Subcutaneous adipose tissue (tissue), 4 donors: ENCODE results near the gene CREG1. TPM values are rescaled to one million over a fixed set of nuclear protein-coding genes. Genes with fewer than 3 reads are reported as not detected.

ENCODE experiments used
- total RNA-seq, 4 donors: library from RNA; depleted of rRNA; stranded (reverse); fragments of >200 nt; gene quantifications; one replicate each; pipeline ENCODE4 v1.1.0, GENCODE V29; 2016
- TF ChIP-seq, protein P1 (sequence below): fragments of 450-650 bp; IDR thresholded peaks from one replicate; pipeline ENCODE4 v1.5.1; 2016; ENCODE audit warnings: low read depth, mild to moderate bottlenecking, control low read depth, antibody characterized with exemption, moderate library complexity

Gene CREG1
- total RNA-seq, 4 donors from 2014 or later = 190 to 407 (median 330) TPM

DNA sequence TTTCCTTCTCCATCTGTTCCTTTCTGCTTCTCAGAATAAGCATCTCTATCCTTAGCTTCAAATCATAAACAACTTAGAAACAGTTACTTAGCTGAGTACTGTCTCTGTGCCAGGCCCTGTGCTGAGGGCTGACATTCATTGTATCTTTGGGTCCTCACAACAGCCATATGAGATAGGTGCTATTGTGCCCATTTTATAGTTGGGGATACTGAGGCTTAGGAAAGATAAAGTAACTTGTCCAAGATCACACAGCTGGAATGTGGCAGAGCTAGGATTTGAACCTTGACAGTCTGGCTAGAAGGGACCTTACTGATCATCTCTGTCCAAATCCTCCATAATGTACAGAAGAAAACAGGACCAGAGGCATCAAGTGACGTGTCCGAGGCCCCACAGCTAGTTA, 60.2 kb downstream of the CREG1 start:
- TF ChIP-seq, protein P1, sequence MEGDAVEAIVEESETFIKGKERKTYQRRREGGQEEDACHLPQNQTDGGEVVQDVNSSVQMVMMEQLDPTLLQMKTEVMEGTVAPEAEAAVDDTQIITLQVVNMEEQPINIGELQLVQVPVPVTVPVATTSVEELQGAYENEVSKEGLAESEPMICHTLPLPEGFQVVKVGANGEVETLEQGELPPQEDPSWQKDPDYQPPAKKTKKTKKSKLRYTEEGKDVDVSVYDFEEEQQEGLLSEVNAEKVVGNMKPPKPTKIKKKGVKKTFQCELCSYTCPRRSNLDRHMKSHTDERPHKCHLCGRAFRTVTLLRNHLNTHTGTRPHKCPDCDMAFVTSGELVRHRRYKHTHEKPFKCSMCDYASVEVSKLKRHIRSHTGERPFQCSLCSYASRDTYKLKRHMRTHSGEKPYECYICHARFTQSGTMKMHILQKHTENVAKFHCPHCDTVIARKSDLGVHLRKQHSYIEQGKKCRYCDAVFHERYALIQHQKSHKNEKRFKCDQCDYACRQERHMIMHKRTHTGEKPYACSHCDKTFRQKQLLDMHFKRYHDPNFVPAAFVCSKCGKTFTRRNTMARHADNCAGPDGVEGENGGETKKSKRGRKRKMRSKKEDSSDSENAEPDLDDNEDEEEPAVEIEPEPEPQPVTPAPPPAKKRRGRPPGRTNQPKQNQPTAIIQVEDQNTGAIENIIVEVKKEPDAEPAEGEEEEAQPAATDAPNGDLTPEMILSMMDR = no peak

DNA sequence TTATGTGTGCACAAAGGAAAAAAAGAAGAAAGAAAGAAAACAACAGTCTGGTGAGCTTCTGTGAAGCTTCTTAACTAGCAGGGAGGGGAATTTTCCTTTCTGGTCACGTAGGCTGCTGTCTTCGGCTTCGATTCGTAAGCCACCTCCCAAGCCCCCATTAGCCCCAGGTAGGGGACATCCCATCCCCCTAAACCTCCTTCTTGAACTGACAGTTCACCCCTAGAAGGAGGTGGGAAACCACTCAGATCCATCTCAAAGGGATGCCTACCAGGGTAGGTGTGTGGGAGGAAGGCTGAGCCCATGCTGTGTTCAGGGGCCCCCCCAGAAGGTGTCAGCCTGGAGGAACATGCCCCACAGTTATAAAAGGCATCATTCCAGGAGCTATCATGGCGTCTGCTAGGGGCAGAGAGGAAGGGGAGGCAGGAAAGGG, 61.1 kb downstream of the CREG1 start:
- TF ChIP-seq, protein P1 = no peak

DNA sequence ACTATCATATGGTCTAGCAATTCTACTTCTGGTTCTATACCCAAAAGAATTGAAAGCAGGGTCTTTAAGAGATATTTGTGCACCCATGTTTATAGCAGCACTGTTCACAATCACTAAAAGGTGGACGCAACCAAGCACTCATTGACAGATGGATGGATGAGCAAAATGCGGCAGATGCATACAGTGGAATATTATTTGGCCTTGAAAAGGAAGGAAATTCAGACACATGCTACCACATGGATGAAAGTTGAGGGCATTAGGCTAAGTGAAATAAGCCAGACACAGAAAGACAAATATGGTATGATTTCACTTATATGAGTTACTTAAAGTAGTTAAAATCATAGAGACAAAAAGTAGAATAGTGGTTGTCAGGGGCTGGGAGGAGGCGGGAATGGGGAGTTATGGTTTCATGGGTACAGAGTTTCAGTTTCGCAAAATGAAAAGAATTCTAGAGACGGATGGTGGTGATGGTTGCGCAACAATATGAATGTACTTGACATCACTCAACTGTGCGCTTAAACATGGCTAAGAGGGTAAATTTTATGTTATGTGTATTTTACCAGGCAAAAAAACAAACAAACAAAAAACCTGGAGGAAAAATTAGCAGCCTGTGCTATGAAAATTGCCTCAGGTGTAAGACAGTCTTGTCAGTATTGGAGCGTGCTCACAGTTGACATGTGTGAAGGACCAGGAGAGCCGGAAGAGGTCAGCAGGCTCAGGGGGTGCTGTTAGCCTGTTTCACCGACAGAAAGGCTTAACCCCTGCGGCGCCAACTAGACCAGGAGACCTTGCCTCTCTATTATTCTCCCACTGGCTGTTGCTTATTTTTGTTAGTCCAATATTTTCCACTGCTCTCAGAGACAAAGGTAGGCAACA, 61.7 kb downstream of the CREG1 start:
- TF ChIP-seq, protein P1 = no peak

Other genes starting within 250 kb of the CREG1 start
- 1 to 10 TPM; 1.3 to 3.4 (median 2.1) TPM for gene CD247, start 35.2 kb downstream of the CREG1 start, total RNA-seq
- 10 to 100 TPM; 22.5 to 33.3 (median 28.7) TPM for gene RCSD1, start 76.5 kb upstream of the CREG1 start, total RNA-seq
- 10 to 100 TPM; 44.5 to 72.6 (median 53.7) TPM for gene MPZL1, start 168.2 kb upstream of the CREG1 start, total RNA-seq